ENCODE measurements around the gene CLEC9A.

Gene CLEC9A

DNA sequence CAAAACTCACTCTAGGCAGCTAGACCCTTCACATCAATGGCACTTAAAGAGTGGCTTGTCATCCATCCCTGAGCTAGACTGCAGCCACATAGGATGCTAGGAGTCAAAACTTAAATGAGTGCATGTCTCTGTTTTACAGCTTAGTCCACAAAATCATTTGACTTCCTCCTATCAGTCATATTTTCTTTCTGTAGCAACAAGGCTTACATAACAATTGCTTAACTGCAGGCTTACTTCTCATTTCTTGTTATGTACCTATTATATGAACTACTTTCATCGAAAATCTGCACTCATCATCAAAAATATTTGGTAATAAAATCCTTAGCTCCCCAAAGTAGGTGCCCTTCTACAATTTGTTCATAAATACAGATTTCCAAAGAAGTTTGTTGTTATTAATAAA is 38.2 kb downstream of the CLEC9A start:
- DNase-seq = no peak

DNA sequence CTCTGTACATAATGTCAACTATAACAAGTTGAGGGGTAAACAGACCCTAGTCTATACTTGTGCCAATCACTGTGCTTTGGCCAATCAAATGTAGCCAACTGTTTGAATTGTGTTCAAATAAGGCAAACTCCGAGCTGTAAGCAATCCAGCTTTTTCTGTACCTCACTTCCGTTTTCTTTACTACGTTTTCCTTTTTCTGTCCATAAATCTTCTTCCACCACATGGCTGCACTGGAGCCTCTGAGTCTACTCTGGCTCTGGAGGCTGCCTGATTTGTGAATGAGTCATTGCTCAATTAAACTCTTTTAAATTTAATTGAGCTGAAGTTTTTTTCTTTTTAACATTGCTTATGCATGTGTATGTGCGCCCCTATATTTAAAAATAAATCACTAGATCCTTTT is 38.6 kb downstream of the CLEC9A start:
- DNase-seq = no peak

DNA sequence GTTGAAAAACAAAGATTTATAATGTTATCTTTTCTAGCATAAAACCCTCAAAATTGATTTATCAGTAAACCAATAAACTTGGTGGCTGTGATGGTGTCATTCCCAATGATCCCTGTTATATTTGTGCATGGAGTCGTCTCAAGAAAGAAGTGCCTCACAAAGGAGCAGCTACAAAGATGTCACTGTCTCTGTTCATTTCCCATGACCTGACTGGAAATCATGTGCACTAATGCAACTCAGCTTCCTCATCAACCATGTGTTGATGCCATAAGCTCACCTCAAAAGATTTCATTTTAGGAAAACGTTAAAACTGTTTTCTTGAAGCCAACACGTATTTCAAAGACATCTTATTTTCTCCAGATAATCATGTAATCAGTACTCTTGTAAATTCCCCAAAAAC is 39.5 kb downstream of the CLEC9A start:
- DNase-seq = no peak

DNA sequence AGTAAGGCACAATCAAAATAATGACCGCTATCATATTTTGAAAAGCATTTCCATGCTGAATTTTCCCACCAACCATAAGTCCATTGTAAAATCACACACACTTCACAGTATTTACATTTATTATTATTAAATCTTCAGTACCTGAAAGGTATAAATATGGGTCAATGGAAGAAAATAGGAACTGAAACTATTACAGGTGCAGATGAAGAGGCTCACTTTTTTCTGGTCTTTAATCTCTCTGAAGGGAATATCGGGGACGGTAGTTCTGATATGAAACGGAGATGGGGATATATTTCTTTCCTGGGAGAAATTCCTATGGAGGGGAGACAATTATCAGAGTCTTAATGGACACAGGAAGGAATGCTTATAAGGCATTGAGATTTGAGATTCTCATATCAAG is 39.9 kb downstream of the CLEC9A start:
- DNase-seq = no peak

DNA sequence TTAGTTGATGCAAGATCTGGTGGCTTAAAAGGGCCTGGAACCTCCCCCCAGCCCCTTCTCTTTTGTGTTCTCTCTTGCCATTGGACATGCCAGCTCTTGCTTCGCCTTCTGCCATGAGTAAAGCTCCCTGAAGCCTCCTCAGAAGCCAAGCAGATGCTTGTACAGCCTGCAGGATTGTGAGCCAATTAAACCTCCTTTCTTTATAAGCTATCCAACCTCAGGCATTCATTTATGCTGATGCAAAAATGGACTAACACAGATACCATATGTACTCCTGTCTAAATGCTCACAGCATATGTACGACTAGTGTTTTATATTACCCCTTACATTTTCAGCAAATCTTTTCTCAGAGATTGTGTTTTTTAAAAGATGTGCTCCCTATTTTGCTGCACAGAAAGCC is 41.6 kb downstream of the CLEC9A start:
- no peak for DNase-seq

DNA sequence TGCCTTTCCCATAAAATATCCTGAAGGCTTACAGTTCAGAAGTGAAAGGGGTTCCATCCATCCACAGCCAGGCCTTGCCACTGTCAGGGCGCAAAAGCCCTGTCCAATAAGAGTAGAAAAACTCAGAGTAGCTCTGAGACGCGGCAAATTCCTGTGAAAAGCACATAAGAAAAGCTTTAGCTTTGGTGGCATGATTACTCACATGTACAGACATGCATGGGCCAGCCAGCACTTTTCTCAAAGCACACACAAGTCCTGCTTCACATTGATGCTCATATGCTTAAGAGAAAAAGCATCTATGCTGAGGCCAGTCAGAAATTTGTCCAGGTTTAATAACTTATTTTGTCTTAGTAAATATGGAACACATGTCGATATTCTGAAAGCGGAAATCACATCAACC is 42.8 kb downstream of the CLEC9A start:
- DNase-seq = no peak

DNA sequence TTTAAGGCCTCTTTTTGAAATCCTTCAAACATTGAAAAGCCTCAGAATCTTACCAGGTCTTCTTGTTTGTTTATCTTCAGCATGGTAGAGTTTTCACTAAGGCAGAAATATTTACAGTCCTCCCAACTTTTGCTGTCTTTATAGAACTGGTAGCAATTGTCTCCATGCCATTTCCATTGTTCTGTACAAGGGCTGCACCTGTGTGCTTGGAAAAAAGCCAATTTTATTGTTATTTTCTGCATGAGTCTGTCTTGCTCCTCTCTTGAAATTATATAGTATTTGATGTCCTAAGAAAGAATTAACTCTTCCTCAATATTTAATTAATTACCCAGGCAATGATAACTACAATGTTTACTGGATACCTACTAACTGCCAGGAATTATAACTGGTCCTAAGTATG is 45.0 kb downstream of the CLEC9A start:
- DNase-seq = no peak

DNA sequence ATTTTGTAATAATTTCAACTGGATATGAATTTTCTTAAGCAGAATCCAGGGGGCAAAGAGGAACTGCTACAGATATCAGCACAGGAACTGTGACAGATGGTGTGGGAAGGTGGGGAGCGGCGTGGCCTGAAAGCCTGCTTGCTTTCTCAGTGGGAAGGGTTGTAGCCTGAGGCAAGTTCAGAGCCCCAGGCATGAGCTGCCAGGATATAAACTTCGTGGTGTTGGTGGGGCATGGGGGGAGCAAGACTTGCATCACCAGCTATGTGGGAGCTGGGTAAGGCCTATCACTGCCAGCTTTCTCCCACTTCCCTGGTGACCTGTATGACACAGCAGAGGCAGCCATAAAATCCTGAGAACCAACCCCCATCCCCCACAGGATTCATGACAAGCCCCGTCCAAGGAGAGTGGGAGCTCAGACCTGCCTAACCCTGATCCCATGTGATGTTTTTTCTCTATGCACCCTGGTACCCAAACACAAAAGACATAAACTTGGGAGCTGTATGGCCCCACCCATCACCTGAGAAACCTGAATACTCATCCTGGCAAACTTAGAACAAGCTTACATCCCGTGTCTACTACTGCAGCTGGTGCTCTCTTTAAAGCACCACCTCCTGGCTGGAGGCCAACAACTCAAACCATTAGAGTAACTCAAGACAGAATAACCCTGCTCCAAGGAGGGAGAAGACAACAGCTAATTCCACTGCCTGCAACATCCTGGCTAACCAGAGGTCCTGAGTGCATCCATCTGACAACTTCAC is 51.8 kb downstream of the CLEC9A start:
- no peak for DNase-seq

DNA sequence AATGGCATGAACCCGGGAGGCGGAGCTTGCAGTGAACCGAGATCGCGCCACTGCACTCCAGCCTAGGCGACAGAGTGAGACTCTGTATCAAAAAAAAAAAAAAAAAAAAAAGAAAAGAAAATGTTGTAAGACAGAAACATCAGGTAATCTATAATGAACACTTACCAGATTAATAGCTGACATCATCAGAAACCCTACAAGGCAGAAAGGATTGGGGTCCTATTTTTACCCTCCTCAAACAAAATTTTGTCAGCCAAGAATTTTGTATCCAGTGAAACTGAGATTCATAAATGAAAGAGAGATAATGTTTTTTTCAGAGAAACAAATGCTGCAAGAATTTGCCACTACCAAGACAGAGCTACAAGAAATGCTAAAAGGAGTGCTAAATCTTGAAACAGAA is 54.3 kb downstream of the CLEC9A start:
- no peak for DNase-seq

DNA sequence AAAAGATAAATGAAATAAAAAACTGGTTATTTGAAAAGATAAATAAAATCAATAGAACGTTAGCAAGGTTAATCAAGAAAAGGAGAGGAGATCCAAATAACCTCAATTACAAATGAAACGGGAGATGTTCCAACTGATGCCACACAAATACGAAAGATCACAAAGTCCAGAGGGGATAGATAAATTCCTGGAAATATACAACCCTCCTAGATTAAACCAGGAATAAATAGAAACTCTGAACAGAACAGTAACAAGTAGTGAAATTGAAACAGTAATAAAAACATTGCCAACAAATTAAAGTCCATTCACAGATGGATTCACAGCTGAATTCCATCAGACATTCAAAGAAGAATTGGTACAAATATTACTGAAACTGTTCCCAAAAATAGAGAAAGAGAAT is 55.9 kb downstream of the CLEC9A start:
- no peak for DNase-seq

DNA sequence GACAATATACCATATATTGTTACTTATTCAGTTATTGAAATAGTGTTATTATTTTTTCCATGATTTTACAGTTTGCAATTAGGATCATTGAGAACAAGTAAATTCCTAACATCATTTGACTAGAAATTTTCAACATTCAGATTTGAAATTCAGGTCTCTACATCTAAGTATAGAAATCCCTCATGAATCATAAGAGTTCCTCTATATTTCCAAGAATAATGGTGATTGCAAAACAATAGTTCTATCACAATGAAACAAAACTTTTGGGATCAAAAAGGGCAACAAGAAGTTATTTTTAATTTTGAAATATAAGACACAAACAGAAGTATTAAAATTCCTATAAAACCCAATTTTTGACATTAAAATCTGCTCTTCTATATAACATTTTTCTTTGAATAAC is 57.5 kb downstream of the CLEC9A start:
- DNase-seq = no peak

DNA sequence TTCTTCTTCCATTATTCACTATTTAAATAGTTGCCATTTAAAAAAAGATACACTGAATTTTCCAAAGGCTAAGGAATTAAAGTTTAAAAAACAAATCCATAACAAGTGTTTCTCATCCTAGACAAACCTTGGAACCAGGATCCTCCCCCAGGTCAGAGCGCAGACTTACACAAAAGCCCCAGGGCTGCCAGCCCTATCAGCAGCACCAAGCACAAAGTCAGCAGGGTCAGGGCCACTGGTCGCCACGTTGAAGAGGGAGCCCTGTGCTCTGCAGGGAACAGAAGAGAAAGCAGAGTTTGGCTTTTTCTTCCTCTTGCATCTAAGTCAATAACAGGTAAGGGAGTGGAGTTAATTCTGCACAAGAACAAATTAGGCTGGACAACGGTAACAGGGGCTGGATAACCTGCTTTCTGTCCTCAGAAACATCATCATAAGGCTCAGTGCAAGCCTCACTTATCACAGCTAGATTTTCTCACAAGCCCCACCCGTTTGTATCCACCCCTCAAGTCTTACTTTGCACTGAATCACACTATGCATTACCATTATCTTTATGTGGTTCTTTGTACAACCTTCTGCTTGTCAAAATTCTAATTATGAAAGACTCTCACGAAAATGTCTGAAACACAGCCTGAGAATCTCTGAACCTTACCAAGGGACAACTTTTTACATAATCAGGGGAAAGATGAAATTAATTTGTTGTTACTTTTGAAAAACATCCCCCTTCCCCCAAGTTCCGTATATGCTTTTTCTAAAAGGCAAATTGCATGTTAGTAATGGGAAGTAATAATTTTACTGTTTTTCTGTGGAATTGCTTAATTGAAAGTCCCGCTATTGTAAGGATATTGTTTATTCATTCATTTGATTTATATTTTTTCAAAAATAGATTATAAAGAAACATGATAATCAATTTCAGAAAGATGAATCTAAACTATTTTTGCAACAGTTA is 58.7 kb downstream of the CLEC9A start:
- DNase-seq = no peak

DNA sequence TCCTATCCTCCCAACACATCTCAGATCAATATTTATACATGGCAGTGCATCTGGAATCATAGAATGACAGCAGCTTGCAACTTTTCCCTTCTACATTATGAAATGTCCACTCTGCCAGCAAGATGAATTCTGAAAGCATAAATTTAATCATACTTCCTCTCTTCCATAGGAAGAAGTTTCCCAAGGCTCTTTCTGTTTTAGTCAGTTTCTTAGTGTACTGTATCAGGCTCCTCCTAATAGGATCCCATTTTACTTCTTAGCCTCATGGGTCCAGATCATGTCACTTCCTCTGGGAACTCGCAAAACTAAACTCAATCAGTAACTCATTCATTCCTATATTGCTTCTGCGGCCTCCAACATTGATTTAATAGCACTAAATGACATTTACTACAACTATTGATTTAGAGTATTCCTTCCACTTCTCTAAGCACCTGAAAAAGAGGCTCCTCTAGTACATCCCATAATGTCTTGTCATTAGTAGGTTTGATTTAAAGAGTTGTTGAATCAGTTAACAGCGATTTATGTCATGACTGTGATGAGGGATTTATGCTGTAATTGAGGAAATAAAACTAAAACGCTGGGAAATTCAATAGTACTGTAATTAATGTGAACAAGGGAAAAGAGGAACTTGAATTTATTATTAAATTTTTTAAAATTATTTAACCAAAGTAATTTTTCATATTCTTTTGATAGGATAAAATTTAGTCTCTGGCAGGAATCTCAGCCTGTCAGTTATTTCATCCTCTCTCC is 64.3 kb downstream of the CLEC9A start:
- no peak for DNase-seq

DNA sequence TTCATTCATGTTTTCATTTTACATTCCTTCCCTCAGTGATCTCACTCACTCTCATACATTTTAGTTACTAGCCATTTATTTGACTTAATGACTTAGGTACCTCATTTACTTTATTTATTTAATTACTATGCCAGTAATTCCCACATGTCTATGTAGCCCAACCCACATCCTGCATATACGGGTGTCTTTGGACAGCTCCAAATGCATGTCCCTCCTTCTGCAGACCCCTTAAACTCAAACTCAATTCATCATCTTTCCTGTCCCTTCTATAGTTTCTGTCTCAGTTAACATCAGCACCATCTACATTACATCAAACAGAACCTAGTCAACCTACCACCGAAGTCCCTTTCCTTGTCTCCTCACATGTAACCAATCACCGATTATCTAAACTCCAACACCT is 65.5 kb downstream of the CLEC9A start:
- DNase-seq = no peak

DNA sequence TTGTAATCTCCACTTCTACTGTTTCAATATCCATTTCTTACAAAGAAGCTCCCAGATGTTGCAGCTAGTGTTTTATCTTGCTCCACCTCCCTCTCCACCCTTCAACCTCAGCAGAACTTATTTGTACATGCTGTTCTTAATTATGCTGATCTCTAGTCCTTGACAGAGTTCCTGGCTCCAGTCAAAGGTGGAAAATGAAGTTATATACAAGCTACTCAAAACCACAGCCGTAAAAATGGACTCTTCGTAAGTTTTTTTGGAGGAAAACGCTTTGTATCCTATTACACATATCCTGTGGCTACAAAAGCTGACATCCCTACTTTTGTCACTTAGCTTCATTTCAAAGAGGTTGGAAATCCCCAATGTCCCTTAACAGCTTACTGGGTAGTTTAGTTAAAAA is 67.0 kb downstream of the CLEC9A start:
- DNase-seq = no peak

DNA sequence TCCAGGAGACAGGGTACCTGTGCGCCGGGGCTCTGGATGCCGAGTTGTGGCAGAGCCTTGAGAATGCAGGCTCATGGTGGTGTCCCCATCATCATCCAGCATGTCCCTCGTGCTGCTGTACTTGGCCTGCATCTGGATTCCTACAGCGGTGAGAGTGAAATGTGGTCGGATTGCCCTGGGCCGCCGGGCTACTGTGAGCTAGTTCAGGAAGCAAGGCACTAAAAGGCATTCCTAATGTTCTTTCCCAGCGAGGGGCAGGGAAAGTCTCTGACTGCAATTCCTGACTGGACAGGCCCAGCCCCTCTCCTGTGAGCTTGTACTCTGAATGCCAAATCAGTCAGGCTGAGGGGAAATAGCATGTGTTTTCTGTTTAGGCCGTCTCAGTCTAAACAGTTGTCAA is 68.3 kb downstream of the CLEC9A start, which contains the start of gene CLEC1A:
Gene CLEC1A, minus strand, starts transcription at position 195 of the 400 bp plus-strand sequence. Its CDS starts 63 bp downstream, at position 132.
- DNase-seq = no peak

DNA sequence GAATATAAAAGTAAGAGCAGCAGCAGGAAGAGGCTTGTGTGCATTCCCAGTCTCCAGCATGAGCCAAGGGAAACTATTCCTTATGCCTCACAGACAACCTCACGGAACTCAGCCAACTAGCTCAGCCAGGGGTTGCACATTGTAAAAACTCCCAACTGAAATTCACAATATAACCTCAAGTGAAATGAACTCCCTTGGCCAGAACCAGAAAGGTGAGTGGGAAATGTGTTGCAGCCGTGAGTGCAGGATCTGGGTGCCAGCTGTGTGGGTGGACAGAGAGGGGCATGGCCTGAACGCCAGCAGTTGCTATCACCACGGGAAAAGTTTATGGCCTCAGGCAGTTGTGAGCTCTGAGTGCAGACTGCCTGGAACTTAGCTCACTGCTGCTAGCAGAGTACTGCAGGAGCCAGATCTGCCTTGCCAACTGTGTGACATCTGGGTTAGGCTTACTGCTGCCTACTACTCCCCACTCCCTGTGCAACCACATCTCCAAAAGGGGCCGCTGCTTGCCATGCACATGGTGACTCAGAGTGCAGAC is 70.6 kb downstream of the CLEC9A start:
- DNase-seq = no peak

DNA sequence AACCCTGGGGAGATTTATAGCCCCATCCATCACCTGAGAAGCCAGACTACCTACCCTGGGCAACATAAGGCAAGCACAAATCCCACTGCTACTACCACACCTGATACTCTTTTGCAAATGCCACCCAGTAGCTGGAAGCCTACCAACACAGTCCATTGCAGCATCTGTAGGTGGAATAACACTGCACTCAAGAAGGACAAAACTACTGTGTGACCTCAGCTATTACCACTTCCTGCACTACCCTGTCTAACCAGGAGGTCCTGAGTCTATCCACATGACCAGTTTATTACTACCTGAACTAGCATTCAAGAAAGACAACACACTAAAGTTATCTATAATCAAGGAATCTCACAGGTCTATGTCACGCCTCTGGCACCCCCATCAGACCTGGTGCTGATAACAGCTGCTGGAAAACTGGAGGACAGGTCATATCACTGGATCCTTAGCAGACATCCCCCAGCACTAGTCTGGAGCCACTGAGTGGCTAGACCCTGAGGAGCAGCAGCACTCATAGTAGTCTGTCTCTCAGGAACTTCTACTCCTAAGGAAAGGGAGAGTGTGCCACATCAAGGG is 71.3 kb downstream of the CLEC9A start:
- no peak for DNase-seq

DNA sequence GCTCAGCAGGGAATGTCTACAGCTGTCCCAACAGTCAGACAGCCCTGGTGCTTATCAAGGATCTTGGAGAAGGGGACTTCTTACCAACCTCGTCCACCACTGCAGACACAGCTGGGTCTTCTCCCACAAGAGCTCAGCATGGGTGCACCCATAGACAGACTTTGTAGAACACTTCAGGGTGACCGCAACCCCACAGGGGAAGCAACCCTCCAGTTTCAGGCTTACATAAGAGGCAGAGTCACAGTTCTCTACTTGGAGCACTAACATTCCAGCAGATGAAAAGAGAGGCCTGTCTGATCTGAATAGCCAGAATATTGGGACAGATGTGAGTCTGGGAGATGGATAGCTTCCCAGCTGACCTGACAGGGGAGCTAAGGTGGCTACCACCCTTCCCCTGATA is 71.8 kb downstream of the CLEC9A start:
- DNase-seq = no peak

DNA sequence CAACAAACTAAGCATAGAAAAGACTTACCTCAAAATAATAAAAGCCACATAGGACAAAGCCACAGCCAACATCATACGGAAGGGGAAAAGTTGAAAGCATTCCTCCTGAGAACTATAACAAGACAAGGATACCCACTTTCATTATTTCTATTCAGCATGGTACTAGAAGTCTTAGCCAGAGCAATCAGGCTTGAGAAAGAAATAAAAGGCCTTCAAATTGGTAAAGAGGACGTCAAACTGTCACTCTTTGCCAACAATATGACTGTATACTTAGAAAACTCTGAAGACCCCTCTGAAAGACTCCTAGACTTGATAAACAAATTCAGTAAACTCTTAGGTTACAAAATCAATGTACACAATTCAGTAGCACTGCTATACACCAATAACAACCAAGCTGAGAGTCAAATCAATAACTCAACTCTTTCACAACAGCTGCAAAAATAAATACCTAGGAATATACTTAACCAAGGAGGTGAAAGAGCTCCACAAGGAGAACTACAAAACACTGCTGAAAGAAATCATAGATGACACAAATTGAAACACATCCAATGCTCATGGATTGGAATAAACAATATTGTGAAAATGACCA is 79.9 kb downstream of the CLEC9A start:
- DNase-seq = no peak

DNA sequence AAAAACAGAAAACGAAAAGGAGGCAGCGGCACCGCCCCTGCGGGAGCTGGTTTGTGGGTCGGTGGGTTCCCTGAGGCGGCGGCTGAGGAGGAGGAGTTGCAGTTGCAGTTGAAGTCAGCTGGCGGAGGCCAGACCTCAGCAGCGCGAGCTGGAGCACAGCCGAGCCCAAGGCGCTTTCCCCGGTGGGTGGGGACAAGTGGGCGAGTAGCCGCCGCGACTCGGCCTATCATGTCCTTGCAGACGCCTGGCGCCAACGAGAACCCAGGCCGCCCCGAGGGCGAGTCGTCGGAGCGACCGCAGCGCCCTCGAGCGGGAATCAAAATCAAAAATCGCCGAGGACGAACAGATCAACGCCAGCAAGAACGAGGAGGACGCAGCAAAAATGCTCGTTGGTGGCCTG is 81.0 kb downstream of the CLEC9A start:
- no peak for DNase-seq

DNA sequence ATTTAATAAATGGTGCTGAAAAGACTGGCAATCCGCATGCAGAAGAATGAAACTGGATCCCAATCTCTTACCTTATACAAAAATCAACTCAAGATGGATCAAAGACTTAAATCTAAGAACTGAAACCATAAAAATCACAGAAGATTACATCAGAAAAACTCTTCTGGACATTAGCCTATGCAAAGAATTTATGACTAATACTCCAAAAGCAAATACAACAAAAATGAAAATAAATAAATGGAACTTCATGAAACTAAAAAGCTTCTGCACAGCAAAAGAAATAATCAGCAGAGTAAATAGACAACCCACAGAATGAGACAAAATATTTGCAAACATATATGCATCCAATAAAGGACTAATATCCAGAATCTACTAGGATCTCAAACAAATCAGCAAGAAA is 82.6 kb downstream of the CLEC9A start:
- DNase-seq = no peak
